HG02642 (cell line): ENCODE results near the gene ITIH5.

Source experiments
- ATAC-seq: cut with Tn5 transposase; IDR thresholded peaks from one replicate; pipeline ENCODE4 v1.9.1; 2021; ENCODE audit warnings: mild to moderate bottlenecking; ENCODE audit not compliant: unreplicated experiment, poor library complexity

The ITIH5 gene

DNA sequence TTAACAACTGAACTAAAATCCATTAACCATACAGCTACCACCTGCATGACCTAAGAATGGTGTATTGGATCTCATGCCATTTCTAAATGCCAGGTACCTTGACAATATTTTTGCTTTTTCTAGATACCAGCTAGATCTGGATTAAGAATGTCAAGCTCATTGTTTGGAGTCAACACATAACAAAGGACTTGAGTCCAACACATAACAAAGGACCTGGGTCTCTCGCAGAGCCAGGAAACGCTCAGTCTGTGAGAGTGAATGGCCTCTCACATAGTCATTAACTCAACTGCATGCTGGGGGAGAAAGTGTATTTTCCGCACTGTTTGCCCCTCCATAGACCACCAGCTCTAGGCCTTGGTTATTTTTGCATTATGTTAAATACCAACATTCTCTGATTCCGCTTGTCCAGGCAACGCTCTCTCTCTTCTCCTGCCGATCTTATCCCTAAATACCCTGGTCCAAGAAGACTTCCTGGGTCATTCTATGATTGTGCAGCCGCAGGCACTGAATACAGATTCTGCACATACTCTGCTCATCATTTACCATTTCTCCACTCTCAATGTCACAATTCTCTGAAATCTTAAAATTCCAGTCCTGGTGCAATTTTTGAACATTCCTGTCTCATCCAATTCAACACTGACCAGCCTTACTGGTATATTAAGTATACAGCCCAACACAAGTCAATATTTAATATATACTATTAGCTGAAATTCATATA, 31.2 kb downstream of the ITIH5 start:
- no peak for ATAC-seq

DNA sequence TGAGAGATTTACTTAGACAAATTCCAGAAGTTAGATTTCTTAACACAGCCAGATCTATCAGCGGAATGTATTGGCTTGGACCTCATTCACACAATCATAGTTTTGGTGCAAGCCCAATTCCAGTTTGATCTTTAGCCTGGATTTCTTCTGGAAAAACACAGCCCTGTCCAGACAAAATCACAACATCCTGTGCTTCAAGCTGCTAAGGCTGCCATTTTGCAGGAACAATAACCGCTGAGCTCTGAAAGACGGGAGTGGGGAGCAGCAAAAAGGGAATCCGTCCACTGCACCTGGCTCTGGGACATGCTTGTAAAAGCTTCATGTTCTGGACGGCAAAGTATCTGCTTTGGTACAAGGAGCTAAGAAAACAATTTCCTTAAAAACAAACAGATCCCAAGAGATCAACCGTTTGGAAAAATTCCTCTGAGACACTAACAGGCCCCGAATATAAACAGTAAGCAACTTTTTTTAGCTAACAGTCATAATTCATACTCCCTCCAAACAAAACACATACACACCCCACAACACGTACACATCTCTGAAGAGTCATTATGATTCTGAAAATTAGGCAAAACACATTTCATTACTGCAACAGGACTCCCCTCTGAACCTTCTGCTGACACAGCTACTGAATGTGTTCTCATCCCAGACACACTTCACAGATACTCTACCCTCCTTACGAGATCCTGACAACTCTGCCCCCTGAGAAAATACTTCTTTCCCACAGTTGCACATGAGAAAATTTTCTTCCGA, 32.4 kb downstream of the ITIH5 start:
- no peak for ATAC-seq

- ATAC-seq: no peak
Measured at GRCh38 chr10:7626283-7626682, 40.5 kb downstream of the ITIH5 start.

DNA sequence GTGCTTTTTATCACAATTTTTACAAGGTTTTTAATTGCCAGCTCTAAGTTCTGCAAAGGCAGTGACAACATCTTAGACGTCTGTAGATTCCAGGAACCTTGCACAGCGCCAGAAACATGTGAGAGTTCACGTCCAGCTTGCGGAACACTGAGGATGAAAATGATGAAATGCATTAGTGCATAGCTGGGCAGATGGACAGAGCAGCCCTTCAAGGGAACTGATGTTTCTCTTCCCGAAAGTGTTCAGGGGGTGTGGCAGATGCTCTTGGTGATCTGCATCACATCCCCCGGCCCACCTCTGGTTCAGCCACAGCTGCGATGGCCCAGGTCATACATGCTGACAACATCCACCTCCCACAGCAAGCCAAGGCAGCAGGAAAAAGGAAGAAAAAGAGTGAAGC, 40.9 kb downstream of the ITIH5 start:
- no peak for ATAC-seq

DNA sequence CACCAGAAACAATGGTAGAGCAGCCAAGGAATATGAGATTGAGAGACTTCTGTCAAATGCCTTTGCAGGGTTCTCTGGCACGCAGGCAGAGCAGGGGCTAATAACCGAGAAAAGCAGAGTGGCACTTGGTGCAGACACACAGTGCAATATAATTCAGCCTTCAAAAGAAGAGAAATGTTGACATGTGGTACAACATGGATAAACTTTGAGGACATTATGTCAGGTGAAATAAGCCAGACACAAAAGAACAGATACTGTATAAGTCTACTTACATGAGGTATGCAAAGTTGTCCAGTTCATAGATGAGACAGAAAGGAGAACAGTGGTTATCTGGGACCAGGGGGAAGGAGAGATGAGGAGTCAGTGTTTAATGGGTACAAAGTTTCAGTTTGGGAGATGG, 41.8 kb downstream of the ITIH5 start:
- no peak for ATAC-seq

DNA sequence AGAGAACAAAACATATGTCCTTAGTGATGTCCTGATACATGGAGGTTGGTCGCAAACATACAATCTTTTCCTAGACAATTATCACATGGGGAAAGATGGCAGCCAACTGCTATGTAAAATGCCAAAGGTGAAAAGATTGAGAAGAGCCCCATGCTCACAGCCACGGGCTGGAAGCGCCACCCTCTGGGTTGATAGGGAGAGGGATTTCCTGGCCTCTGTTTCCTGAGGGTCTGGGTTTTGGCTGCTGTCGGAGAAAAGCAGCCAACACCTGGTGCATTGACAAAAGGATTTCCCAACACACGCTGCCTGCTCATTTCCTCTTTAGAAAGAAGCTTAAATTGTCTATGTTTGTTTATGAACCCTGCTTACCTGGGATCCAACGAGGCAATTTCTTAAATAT, 43.8 kb downstream of the ITIH5 start:
- ATAC-seq: no peak

DNA sequence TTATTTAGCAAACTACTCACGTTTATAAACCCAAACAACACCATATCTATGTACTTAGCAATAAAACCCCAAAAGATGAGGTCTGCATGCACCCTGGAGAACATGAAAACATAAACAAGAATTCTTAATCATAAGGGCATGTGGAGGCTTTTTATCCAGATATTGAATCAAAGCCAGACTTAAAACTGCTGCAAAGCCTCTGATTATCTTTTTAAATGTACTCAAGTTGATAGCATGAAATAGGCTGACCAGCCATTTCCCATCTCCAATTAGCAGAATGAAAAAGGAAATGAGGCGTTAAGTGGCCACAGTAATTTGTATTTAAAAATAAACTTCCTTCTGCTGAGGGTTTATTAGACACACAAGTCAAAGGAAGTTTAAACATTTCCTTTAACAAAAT, 48.3 kb downstream of the ITIH5 start:
- ATAC-seq: no peak

DNA sequence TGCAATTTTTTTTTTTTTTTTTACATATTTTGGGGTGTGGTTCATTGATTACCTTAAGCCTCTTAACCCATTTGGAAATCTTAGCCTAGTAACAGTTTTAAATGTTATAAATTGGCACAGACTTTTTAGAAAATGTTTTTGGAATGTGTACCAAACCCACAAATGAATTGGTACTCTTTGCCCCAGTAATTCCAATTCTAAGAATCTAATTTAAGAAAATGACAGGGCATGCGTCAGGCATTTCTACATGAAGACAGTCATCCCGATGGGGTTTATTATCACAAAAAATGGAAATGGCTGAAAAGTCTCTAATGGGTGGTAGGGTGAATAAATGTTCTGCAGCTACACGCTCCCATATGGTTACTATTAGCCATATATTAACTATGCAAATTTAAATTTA, 54.9 kb downstream of the ITIH5 start:
- no peak for ATAC-seq

DNA sequence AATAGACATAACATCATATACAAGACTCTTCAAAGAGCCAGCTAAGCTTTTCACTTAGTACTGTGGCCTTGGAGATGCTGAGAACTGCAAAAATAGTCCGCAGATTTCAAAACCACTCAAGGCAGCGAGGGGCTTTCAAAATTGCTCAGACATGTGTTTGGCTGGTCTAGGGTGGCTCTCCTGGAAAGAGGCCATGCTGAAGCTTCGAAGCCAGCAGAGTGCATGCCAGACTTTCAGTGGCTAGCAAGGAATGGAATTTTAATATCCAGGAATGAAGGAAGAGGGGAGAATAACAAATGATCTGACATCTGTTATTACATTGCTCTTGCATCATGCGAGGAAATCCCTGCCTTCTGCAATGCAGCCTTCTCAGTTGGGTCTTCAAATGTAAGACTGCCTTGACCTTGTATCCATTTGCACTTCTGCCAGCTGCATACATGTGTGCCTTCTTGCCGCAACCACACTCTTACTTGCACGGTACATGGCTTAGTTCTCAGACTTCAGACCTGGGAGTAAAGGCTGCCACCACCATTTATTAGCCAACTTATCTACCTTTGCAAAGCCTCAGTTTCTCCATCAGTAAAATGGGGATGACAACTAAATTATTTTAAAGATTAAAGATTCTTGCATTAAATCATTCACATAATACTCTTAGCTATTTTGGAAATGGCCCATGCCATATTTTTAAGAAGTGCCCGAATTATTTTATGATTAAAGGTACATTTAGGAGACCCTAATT, 55.9 kb downstream of the ITIH5 start:
- no peak for ATAC-seq

DNA sequence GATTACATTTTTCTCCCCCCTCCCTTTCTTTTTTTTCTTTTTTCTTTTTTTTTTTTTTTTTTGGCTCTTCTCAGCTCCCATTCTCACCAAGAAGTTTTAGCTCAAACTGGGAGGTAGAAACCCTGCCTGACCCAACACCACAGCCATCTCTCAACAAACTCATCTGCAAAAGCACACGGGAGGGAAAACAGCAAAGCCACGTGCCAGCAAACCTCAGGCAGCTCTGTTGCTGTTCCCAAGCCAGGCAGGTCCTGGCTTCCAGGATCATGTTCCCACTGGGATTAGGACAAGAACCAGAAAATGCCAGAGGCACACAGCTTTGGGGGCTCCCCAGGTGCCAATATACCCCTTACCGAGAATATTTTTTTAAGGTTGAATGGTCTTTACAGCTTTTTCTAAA, 56.7 kb downstream of the ITIH5 start:
- no peak for ATAC-seq

GRCh38 chr10:7609556-7609955, 57.2 kb downstream of the ITIH5 start:
- no peak for ATAC-seq

DNA sequence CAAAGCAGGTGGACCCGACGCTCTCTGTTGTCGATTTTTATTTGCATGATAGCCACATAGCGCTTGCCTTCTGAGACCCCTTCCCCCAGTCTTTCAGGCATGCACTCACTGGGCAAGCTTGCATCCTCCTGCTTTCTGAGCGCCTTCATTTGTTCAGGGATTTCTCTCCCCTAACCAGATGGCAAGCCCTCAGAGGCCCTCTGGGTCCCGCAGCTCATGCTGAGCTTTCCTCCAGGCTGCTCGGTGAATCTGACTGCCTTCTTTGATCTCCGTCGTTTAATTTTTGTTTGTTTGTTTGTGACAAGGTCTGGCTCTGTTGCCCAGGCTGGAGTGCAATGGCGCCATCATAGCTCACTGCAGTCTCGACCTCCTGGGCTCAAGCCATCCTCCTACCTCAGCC, 58.8 kb downstream of the ITIH5 start:
- no peak for ATAC-seq

DNA sequence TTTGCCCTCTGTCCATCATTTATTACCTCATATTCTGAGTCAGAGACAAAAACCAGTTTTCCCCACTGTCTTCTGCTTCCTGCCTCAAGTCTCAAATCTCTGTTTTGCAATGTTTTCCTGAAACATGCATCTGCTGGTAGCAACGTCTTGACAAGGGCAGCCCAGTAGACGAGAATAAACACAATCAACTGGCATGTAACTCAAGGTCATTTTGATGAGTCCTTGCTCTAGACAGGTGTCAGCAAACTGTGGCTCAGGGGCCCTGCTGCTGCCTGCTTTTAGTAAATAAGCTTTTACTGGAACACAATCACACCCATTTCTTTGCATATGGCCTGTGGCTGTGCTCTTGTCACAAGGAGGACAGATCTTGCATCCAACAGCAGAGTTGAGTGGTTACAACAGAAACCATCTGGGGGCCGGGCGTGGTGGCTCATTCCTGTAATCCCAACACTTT, 59.8 kb downstream of the ITIH5 start:
- no peak for ATAC-seq

DNA sequence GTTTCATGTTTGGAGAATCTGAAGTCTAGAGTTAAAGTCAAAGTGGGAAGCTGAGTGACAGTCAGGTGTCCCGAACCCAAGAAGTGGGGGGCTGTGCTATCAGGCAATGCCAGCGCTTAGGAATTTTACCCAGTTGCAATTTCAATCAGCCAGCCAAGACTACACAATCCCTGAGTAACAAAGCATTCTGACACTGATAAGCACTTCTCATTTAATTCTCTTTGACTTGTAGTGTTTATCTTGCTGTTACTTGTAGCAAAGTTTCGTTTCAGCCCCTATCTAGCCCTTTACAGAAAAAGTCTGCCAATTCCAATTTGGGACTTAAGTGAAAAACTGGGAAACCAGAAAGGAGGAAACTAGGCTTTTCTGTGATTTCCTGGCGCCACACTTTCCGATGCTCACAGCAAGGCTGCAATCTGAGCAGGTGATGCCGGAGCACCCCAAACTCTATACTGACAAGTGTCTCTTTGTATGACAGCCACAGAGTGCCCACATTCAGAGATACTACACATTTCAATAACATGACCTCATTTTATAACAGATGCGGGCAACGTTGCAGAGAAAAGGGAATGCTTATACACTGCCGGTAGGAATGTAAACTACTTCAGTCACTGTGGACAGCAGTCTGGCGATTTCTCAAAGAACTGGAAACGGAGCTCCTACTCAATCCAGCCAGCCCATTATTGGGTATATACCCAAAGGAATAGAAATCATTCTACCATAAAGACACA, 61.0 kb downstream of the ITIH5 start:
- ATAC-seq: no peak

DNA sequence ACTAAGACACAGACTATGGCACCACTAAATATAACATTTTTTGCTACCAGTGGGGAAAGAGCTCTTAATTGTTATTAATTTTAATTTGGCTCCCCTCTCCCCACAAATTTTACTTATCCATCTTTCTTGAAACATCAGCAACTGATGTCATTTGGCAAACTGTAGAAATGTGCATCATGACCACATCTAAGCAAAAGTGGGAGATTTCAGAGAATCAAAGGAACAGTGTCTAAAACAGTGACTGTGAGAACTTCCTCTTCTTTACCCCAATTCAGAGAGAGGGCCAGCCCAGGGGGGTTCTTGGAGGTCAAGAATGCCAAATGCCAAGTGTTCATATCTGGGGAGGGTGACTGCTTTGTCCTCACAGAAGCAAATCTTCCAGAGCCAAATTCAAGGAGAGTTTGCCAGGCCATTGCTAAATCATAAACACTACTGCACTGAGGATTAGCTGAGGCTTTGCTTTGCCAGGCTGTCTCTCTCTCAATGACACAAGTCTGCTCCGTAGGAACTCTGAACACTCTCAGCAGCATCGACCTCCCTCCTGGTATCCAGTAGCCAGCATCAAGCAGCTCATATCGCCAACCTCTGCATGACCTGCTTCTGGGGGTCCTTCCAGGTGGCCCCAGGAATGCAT, 65.6 kb downstream of the ITIH5 start:
- no peak for ATAC-seq

- ATAC-seq: no peak
Measured at GRCh38 chr10:7598771-7599170, 68.0 kb downstream of the ITIH5 start.

- no peak for ATAC-seq
Measured at GRCh38 chr10:7596356-7596755, 70.4 kb downstream of the ITIH5 start.

- ATAC-seq: no peak
Measured at GRCh38 chr10:7593905-7594304, 72.9 kb downstream of the ITIH5 start.

DNA sequence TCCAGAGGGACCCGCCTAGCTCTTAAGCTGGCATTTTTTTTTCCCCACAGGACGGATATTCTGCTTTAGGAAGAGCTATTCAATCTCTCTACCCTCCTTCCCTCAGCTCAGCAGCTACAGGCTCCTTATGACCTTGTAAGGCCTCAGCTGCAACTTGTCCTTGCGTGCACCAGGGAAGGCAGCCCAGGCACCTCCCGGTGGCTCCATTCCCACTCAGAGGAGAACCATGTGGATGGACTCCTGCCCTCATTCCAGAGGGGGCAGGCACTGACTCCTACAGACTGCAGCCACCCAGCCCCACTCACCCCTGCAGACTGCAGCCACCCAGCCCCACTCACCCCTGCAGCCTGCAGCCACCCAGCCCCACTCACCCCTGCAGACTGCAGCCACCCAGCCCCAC, 73.7 kb downstream of the ITIH5 start:
- no peak for ATAC-seq

GRCh38 chr10:7592627-7593026, 74.1 kb downstream of the ITIH5 start:
- no peak for ATAC-seq
